ENCODE results near the gene ALDH1A1. TPM values are rescaled to one million over a fixed set of nuclear protein-coding genes. Genes with fewer than 3 reads are reported as not detected.

The ALDH1A1 gene
- total and polyA plus RNA-seq, 2 of the 8 experiments (the other 6 are each of a cell fraction or from before 2014, with no cell fraction given) = 0.50 to 0.82 TPM

GRCh38 chr9:72931897-72932296 lies 21.0 kb downstream of the ALDH1A1 start:
- FAIRE-seq (no peak), DNase-seq (ENCODE audit: low read depth in 1 of 2, low spot score in 2 of 2) (no peak)
- H2AK5ac ChIP-seq (ENCODE audit: low read depth, low read length) = no peak overlapping the region
- no peak overlapping the region for H3K4ac ChIP-seq (replicated peaks; ENCODE audit: insufficient read length, low read depth, low read length)
- no peaks in the 10 kb centered on the region for H3K4me1 ChIP-seq (replicated peaks in 1 of 4; ENCODE audit: control insufficient read depth in 3 of 4, insufficient read depth in 4 of 4, low read length in 3 of 4)
- POLR2A ChIA-PET (ENCODE audit: partially characterized antibody) = no interaction called here
- no peak overlapping the region for H3K9ac ChIP-seq (replicated peaks in 1 of 4; ENCODE audit: extremely low read depth in 1 of 4, low read depth in 3 of 4, low read length in 3 of 4)
- H2BK12ac ChIP-seq (ENCODE audit: low read depth, low read length) = no peak overlapping the region
- no peaks in the 10 kb centered on the region for H3K79me1 ChIP-seq (ENCODE audit: low read depth, low read length)
- H3K23ac ChIP-seq (ENCODE audit: insufficient read length) = no peak overlapping the region
- H3K4me3 ChIP-seq (ENCODE audit: extremely low read depth in 1 of 4, insufficient read depth in 2 of 4, low read depth in 3 of 4, low read length in 4 of 4) = no peak overlapping the region
- no peak for TF ChIP-seq NRF1 (IDR thresholded peaks at IDR 0.05; ENCODE audit: low read depth, low read length)
- H2BK20ac ChIP-seq (ENCODE audit: low read length) = no peak overlapping the region
- no peak overlapping the region for H4K8ac ChIP-seq (ENCODE audit: extremely low read depth, insufficient read depth, low read length)
- H3K27me3 ChIP-seq (replicated peaks in 1 of 4; ENCODE audit: control insufficient read depth in 3 of 4, extremely low read depth in 1 of 4, insufficient read depth in 3 of 4, low read length in 3 of 4) = no peaks in the 10 kb centered on the region
- H2BK5ac ChIP-seq (ENCODE audit: low read depth, low read length) = no peak overlapping the region
- H3K14ac ChIP-seq (ENCODE audit: insufficient read length) = no peak overlapping the region
- no peak overlapping the region for H4K91ac ChIP-seq (replicated peaks; ENCODE audit: insufficient read length, low read length)
- no peak overlapping the region for H4K5ac ChIP-seq (ENCODE audit: insufficient read length, low read depth, low read length)
- no peak overlapping the region for H2BK120ac ChIP-seq (replicated peaks; ENCODE audit: low read depth, low read length)
- no peak overlapping the region for H3K18ac ChIP-seq (ENCODE audit: extremely low read depth, low read length)
- H2AFZ ChIP-seq (ENCODE audit: low read length) = no peak overlapping the region
- H3K56ac ChIP-seq (replicated peaks; ENCODE audit: insufficient read length, low read depth, low read length) = no peak overlapping the region
- H2BK15ac ChIP-seq (ENCODE audit: low read length) = no peak overlapping the region
- CTCF ChIA-PET (ENCODE audit: partially characterized antibody) = interaction anchor here (0.6 to 5.2 kb wide), 8 partner anchors 9 to 181 kb away, joined by 3 to 32 read pairs (median 4); partner anchors contain the start of gene ALDH1A1
- no peaks in the 10 kb centered on the region for H3K9me3 ChIP-seq (ENCODE audit: insufficient read depth in 2 of 2, low read depth in 1 of 2, low read length in 1 of 2)
- H3K23me2 ChIP-seq (ENCODE audit: low read depth, low read length) = no peaks in the 10 kb centered on the region
- H3K4me2 ChIP-seq (ENCODE audit: insufficient read depth in 1 of 2, low read depth in 2 of 2, low read length in 2 of 2) = no peak overlapping the region
- no peaks in the 10 kb centered on the region for H4K20me1 ChIP-seq (replicated peaks in 1 of 2; ENCODE audit: control insufficient read depth in 1 of 2, insufficient read depth in 2 of 2, low read length in 2 of 2)
- H3K36me3 ChIP-seq (ENCODE audit: control insufficient read depth in 2 of 4, insufficient read depth in 4 of 4, low read length in 3 of 4) = no peaks in the 10 kb centered on the region
- no peaks in the 10 kb centered on the region for H3K79me2 ChIP-seq (ENCODE audit: control insufficient read depth in 1 of 2, insufficient read depth in 2 of 2, low read length in 2 of 2)
- H3K27ac ChIP-seq (ENCODE audit: low read depth, low read length) = no peak overlapping the region

Measured in H1 (cell line).